HL-60 (cell line): ENCODE data around the gene MRPL28.

Experiments
- DNase-seq, 2 experiments: peaks; one replicate each; pipeline ENCODE4 v3.0.0-alpha.2; 2010 to 2020; ENCODE audit warnings: low read depth in 1 of 2, low spot score in 1 of 2
- H3K27ac ChIP-seq: fragments of 250-450 bp; sonication (Bioruptor Pico); replicated peaks from 2 replicates; pipeline ENCODE4 v1.5.1; 2020; ENCODE audit warnings: mild to moderate bottlenecking, moderate library complexity
- H3K27me3 ChIP-seq: fragments of 250-450 bp; sonication (Bioruptor Pico); 2 replicates; pipeline ENCODE4 v1.5.1; 2021; ENCODE audit warnings: mild to moderate bottlenecking, moderate library complexity; ENCODE audit not compliant: insufficient read depth, poor library complexity, severe bottlenecking
- H3K4me3 ChIP-seq: replicated peaks from 2 replicates; pipeline ENCODE4 v1.5.1; 2011; ENCODE audit warnings: mild to moderate bottlenecking, control low read depth, low read length; ENCODE audit not compliant: insufficient read depth
- CTCF ChIP-seq: IDR thresholded peaks from one replicate; pipeline ENCODE4 v1.5.1; 2011; ENCODE audit warnings: low read length, control low read depth, inconsistent platforms; ENCODE audit not compliant: insufficient read depth
- GABPA ChIP-seq: IDR thresholded peaks from 2 replicates; pipeline ENCODE4 v1.6.1; 2012; ENCODE audit warnings: low read depth
- POLR2AphosphoS5 ChIP-seq: IDR thresholded peaks from 2 replicates; pipeline ENCODE4 v1.6.1; 2012; ENCODE audit warnings: low read depth
- REST ChIP-seq: IDR thresholded peaks from 2 replicates; pipeline ENCODE4 v1.6.1; 2012; ENCODE audit warnings: low read depth; ENCODE audit not compliant: insufficient replicate concordance
- SPI1 ChIP-seq: IDR thresholded peaks from 2 replicates; pipeline ENCODE4 v1.6.1; 2012; ENCODE audit warnings: low read depth, mild to moderate bottlenecking, borderline replicate concordance

MRPL28 gene

GRCh38 chr16:354971-355461 is 15.3 kb downstream of the MRPL28 start:
- no peak for DNase-seq
- H3K4me3 ChIP-seq, result no peak overlapping the region
- no peaks in the 10 kb centered on the region for H3K27me3 ChIP-seq
- H3K27ac ChIP-seq, result no peak overlapping the region
- TF ChIP-seq REST, result no peak
- no peak for TF ChIP-seq CTCF
- TF ChIP-seq GABPA, result no peak

- H3K27ac ChIP-seq, result no peak overlapping the region
- DNase-seq, result no peak
- TF ChIP-seq SPI1, result no peak
- no peak for TF ChIP-seq POLR2AphosphoS5
- no peak for TF ChIP-seq CTCF
- no peak for TF ChIP-seq GABPA
- TF ChIP-seq REST, result no peak
- H3K27me3 ChIP-seq, result no peaks in the 10 kb centered on the region
- H3K4me3 ChIP-seq, result no peak overlapping the region
Observed at GRCh38 chr16:354291-354881, 16.0 kb downstream of the MRPL28 start.

- no peaks in the 10 kb centered on the region for H3K27me3 ChIP-seq
- TF ChIP-seq SPI1, result no peak
- TF ChIP-seq REST, result no peak
- no peak for TF ChIP-seq POLR2AphosphoS5
- TF ChIP-seq GABPA, result no peak
- TF ChIP-seq CTCF, result no peak
- no peak for DNase-seq
- H3K27ac ChIP-seq, result no peak overlapping the region
- H3K4me3 ChIP-seq, result peak overlapping the region; percentile 39
Observed at GRCh38 chr16:353404-354290, 16.7 kb downstream of the MRPL28 start.
